Right renal pelvis (tissue), 4 donors: ENCODE data around the gene CLTC. TPM values are rescaled to one million over a fixed set of nuclear protein-coding genes. Genes with fewer than 3 reads are reported as not detected.
"Not testable (repeated sequence)": the region's sequence is repeated elsewhere in the genome, so short reads cannot be mapped to it uniquely, and the experiment has no call there.

Experiments
- DNase-seq, 4 donors: peaks; one replicate each; pipeline ENCODE4 v3.0.0-alpha.2; 2013; ENCODE audit warnings: low read depth in 4 of 4, low spot score in 3 of 4, missing footprints in 1 of 4
- polyA plus RNA-seq, 4 donors: library from polyadenylated mRNA; unstranded; fragments of 120-200 nt; gene quantifications; one replicate each; pipeline ENCODE4 v1.2.1, GENCODE V29; 2013; ENCODE audit not compliant: insufficient read length in 4 of 4

The CLTC gene
- 100 to 1,000 TPM; 283 to 318 (median 315) TPM for polyA plus RNA-seq

- DNase-seq, result peak; percentile 95 to 98 (median 96)
Measured at GRCh38 chr17:59619298-59620063, at the start of gene CLTC. Gene CLTC, plus strand, starts transcription at chr17:59619895. Its CDS starts 237 bp downstream, at chr17:59620132.

GRCh38 chr17:59572301-59572924 is 47.3 kb upstream of the CLTC start:
- no peak for DNase-seq

- DNase-seq, result not testable (repeated sequence)
Measured at GRCh38 chr17:59584168-59584567, 35.5 kb upstream of the CLTC start.

DNA sequence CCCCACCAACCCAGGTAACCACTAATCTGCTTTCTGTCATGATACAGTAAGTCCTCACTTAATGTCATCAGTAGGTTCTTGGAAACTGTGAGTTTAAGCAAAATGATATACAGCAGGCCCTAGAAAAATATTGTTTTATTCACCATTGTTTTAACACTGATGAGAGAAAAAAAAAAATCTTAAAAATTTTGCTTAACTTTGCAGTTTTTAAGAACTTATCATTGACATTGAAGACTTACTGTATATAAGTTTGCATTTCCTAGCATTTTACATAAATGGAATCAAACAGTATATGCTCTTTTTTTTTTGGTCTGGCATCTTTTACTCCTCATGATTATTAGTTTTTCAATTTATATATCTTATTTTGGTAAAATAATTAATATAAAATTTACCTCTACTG is 19.5 kb upstream of the CLTC start:
- DNase-seq, result no peak

- no peak for DNase-seq
Measured at GRCh38 chr17:59601130-59601529, 18.6 kb upstream of the CLTC start.

- no peak for DNase-seq
Measured at GRCh38 chr17:59607061-59607460, 12.6 kb upstream of the CLTC start.

GRCh38 chr17:59607817-59608403 is 11.8 kb upstream of the CLTC start:
- no peak for DNase-seq

- DNase-seq, result no peak
Measured at GRCh38 chr17:59611503-59611902, 8.2 kb upstream of the CLTC start.

- DNase-seq, result no peak
Measured at GRCh38 chr17:59616253-59616920, 3.3 kb upstream of the CLTC start.

GRCh38 chr17:59617156-59617732 is 2.5 kb upstream of the CLTC start:
- no peak for DNase-seq

DNA sequence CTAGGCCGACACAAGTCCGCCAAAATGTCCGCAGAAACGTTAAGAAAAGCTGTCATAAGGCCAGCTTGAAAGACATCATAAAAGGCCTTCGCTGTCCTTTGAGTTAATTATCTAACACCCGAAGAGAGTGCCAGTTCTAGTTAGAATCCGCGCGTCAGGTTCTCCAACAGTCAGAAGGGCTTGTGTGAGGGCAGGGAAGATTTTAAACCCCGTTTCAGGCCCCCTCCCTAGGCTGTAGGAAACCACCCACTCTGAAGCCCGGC is 729 bp upstream of the CLTC start:
- DNase-seq, result no peak

DNA sequence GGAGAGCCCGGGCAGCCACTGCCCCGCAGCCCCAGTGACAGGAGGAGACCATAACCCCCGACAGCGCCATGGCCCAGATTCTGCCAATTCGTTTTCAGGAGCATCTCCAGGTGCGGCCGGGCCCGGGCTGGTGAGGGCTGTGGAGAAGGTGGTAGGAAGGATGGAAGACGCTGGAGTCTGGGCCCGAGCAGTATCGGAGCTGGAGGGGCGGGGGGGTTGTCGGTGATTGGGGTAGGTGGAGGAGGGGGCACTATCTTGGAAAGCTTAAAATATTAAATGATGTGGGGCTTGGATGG is 317 bp downstream of the CLTC start:
- DNase-seq, result no peak

GRCh38 chr17:59620518-59621259 is 994 bp downstream of the CLTC start:
- DNase-seq, result no peak

- DNase-seq, result no peak
Measured at GRCh38 chr17:59621771-59622170, 2.1 kb downstream of the CLTC start.

DNA sequence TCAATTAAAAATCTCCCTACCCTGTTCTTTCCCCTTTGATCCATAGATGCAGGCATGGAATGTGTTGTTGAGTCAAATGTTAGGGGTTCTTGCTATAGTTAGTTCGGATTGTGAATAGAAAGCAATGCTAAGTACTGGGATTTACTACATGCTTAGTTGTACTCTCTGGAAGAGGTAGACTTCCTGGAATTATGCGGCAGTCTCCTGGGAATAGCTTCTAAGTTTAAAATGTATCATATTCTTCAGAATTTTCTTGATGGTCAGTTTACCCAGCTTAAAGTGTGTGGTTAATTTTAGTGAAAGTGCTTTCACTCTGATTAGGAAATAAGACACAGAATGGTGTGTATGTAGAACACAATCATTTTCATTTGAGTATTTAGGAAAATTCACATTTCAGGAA is 3.5 kb downstream of the CLTC start:
- DNase-seq, result no peak

DNA sequence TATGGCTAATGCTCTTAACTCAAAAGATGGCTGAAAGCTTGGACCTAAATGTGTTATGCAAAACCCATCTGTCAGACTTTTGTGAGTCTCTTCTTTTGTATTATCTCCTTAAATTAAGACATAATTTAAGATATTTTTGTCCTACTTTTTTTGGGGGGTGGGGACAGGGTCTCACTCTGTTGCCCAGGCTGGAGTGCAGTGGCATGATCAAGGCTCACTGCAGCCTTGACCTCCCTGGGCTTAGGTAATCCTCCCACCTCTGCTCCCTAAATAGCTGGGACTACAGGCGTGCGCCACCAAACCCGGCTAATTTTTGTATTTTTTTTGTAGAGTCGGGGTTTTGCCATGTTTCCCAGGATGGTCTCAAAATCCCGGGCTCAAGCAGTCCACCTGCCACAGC is 7.1 kb downstream of the CLTC start:
- no peak for DNase-seq

DNA sequence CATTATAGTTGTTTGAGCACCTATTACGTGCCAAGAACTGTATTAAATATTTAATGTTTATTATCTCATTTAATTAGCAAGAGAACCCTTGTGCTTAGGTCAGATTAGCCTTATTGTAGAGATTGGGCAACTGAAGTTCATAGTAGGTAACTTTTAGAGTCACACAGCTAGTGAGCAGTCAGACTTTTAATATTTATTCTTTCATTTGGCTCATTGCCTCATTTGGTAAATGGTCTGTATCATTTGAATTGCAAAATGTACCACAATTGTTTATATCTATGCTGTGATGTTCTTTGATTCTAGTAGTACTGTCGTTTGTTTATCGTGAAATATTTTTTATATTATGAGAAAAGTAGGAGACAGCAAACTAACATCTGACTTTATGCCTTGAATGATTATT is 7.6 kb downstream of the CLTC start:
- no peak for DNase-seq

GRCh38 chr17:59627770-59628171 is 8.1 kb downstream of the CLTC start:
- DNase-seq, result no peak

GRCh38 chr17:59629174-59629573 is 9.5 kb downstream of the CLTC start:
- no peak for DNase-seq

DNA sequence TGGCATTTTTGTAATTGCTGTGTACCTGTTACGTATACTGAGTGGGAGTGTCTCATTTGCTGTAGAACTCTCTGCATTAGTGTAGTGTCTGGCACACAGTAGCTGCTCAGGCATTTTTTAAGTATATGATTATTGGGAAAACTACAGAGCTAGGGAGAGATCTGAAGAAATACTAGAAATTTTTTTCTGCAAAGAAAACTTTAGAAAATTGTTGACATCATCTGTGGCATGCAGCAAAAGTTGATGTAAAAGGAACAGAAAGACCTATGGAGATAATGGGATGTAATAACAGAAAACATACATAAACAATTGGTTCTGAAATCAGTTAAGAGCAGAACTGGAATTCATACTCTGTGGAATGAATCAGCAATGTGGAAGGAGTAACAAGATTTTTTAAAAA is 11.6 kb downstream of the CLTC start:
- DNase-seq, result no peak

DNA sequence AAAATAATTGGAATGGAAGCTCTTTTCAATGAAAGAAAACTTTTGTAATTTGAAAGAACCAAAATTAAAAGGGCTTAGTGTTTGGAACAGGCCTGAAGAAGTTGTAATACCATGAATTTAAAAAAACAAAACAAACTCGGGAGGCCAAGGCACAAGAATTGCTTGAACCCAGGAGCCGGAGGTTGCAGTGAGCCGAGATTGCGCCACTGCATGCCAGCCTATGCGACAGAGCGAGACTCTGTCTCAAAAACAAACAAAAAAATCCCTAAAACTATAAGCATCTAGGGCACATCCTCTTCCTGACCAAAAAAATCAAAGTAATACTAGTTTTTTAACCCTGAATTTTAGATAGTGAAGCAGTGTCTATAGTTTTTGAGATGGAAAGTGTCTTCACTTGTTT is 12.7 kb downstream of the CLTC start:
- DNase-seq, result no peak
